M059J (cell line): ENCODE measurements around the gene RPRD1A. TPM values are rescaled to one million over a fixed set of nuclear protein-coding genes. Genes with fewer than 3 reads are reported as not detected.
"Not testable (repeated sequence)": the region's sequence is repeated elsewhere in the genome, so short reads cannot be mapped to it uniquely, and the experiment has no call there.

Experiments used
- DNase-seq: peaks from one replicate; pipeline ENCODE4 v3.0.0-alpha.2; 2012; ENCODE audit warnings: low read depth
- total RNA-seq: library from RNA; depleted of rRNA; stranded (reverse); fragments of >200 nt; shearing (Covaris generic); gene quantifications from 2 replicates; pipeline ENCODE4 v1.2.3, GENCODE V29; 2014; rRNA removed

RPRD1A gene
- total RNA-seq, 1 experiment from 2014 or later = 68.5 TPM

DNA sequence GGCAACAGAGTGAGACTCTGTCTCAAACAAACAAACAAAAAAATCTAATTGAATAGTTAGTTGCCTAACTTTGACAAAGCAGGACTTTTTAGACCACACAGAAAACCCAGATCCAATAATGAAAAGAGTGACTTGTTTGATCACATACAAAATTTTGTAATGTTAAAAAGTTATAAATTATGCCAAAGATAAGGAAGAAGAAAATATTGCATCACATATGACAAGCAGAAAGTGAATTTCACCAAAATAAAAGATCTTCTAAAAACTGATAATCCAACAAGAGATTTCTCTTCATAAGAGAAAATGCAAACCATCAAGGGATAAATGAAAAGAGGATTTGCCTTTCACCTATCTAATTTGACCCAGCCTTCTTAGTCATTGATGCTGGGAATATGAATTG is 97.7 kb downstream of the RPRD1A start:
- DNase-seq = no peak

DNA sequence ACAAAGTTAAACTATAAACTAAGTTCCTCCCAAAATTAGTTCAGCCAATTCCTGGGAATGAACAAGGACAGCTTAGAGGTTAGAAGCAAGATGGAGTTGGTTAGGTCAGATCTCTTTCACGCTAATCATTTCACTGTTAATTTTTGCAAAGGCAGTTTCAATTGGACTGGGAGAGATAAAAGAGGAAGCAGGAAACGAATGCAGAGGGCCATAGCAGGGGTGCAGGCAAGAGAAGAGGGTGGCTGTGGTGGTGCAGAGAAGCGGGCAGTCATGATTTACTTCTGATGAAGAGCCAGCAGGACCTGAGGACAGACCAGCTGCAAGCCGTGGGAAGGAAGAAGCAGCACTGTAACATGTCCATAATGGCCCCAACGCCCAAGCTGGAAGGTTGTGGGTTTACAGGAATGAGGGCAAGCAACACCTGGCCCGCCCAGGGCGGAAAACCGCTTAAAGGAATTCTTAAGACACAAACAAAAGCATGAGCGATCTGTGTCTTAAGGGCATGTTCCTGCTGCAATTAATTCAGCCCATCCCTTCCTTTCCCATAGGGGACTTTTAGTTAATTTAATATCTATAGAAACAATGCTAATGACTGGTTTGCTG is 99.0 kb downstream of the RPRD1A start:
- DNase-seq = no peak

GRCh38 chr18:35967866-35968265 is 99.5 kb downstream of the RPRD1A start:
- not testable (repeated sequence) for DNase-seq

DNA sequence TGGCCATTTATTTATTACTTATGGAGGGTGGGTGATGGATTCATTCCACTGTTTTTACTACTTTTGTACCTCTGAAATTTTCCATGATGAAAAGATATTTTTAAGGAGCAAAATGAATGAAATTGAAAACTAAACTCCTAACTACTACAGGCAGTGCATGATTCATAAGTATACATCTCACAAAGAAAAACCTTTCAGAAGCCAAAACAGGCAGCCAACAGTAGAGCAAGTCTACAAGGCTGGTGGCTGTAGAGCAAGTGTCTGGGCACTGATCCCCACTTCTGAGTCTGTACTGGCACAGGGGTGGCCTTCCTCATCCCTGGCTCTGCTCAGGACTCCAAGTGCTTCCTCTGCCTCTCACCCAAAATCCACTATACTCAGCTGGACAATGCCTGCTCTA is 103.0 kb downstream of the RPRD1A start:
- DNase-seq = no peak

DNA sequence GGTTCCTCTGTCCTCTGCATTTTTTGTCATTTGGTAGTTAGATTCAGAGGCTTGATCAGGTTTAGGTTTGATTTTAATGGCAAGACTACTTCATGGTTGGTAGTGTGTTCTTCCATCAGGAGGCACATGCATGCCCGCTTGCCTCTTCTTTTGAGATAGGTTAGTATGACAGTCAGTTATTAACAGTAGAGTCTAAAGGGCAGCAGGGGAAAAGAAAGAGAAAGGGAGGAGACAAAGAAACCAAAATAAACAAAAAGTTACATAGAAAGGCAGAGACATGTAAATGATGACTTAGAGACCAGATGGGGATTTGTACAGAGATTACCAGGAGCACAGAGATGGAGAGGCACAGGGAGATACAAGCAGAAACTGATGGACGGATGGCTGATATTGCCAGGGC is 105.0 kb downstream of the RPRD1A start:
- DNase-seq = no peak

GRCh38 chr18:35956226-35956625 is 111.1 kb downstream of the RPRD1A start:
- no peak for DNase-seq

DNA sequence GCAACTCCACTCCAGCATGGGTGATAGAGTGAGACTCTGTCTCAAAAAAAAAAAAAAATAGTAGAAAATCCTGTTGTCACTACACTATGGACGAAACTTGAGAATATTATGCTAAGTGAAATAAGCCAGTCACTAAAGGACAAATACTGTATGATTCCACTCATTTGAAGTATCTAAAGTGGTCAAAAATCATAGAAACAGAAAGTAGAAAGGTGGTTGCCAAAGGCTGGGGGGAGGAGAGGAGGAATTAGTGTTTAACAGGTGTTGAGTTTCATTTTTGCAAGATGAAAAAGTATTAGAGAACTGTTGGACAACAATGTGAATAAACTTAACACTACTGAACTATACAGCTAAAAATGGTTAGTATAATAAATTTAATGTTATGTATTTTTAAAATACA is 113.7 kb downstream of the RPRD1A start:
- no peak for DNase-seq

DNA sequence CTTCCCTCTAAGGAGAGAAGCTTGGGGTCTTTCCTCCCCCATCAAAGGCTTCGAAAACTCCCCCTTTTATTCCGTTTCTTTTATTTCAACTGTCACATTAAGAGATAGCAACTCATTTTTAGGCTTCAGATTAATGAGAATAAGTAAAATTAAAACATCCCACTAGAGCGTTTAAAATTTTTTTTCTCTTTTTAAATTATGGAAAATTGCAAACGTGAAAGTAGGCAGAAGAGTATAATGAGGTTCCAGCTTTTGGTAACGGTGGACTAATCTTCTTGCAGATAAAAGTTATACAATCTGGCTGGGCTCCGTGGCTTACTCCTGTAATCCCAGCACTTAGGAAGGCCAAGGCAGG is 116.8 kb downstream of the RPRD1A start:
- no peak for DNase-seq

DNA sequence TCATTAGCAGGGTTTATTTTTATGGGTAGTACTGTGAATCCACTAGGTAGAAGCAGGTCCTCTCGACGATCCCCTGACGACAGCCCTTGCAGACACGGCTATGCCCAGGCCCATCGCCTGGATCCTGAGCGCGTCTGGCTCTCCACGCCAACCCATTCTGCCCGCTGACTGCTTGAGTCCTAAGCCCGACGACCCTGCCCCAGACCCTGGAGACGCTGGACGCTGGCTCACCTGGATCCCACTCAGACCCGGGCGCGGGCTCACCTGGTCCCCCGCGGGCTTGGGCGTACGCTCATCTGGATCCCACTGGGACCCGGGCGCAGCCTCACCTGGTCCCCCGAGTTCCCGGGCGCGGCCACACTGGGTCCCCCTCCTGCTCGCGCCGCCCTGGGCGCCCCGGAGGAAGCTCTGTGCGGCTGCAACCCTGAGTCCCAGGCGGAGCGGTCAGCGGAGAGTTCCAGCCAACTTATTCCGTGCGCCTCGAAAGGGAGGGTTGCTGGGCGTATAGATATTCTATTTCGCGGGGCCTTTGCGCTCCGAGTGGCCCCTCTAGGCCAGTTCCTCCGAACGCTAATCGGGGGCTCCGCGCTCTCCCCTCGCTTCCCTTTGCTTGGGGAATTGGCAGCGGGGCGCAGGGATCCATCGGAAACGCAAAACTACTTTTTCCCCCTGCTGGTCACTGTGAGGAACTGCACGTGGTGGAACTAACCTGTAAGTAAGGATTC is 117.3 kb downstream of the RPRD1A start:
- peak; percentile 50 for DNase-seq

DNA sequence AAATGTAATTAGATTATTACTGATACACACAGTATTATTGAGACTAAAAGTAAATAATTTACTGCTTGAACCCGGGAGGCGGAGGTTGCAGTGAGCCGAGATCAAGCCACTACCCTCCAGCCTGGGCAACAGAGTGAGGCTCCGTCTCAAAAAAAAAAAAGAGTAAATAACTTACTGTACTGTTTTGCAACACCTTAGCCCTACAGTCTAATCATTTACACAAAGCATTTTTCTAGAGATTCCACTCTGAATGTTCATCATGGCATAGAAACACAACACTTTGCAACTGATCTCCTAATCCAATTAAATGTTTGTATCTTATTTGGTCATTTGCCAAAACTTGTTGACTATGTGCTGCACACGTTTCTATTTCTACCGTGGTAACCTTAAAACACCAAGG is 118.3 kb downstream of the RPRD1A start:
- DNase-seq = no peak

DNA sequence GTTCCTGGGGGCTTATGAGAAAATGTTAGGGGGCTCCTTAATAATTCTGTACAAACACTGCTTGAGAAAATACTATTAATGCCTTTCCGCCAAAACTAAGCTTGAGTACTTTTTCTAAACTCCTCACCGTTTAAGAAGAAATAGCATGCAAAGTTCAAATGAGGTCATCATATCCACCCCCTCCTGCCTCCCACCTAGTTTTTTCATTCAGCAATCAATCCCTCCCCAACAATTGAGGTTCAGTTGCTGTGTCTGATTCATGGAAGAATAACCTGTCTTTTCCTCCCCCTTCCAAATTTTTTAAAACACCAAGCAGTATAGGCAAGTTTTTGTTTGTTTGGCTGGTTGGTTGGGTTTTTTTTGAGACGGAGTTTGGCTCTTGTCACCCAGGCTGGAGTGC is 119.3 kb downstream of the RPRD1A start:
- no peak for DNase-seq

DNA sequence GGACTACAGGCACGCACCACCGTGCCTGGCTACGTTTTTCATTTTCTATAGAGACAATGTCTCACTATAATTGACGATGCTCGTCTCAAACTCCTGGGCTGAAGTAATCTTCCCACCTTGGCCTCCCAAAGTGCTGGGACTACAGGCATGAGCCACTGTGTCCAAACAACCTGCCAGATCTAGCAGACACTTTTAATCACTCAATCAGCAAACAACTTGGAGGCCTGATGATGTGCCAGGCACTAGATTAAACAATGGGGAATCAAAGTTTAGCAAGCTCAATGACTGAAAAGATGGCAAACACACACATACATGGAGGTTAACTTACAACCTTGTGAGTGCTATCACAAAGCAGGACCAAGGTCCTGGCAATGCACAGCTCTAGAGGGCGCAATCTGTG is 124.7 kb downstream of the RPRD1A start:
- no peak for DNase-seq

DNA sequence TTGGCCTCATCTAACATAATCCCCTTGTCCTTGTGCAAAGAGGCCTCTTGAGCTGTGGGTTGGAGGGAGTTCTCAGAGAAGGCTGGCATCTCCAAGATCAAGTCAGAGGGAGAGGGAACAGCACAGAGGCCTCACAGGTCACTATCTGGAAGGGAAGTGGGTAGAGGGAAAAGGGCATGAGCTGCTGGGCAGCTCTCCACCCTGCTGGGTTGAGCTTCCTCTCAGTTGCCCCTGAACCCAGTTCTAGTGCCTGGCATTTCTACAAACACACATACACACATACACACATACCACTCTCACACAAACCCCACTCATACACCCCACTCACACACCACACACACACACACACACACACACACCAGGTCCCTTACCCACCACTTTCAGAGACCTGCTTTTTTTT is 125.2 kb downstream of the RPRD1A start:
- no peak for DNase-seq

DNA sequence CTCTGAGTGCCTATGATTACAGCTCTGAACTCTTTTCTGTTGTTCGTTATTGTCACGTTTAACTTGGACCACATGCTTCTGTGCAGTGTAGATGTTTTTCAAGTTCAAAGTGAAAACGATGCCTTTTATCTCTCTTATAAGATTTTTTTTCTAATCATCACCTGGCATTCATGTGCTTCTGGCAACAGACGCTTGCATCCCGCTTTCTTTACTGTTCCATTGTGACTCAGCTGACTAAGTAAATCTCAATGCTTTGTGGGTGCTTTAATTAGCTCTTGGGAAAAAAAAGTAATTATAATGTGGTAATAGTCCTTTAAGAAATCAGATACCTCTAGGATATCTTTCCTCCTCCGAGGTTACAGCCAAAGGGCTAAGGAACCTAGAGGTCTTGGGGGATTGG is 126.1 kb downstream of the RPRD1A start:
- DNase-seq = peak; percentile 7

Other genes starting within 250 kb of the RPRD1A start
- gene SLC39A6, start 61.8 kb upstream of the RPRD1A start, total RNA-seq = 80.1 and 101 TPM in 2 replicates
- gene ELP2, start 62.3 kb upstream of the RPRD1A start, total RNA-seq = 58.1 and 63.9 TPM in 2 replicates
- 3.2 and 10.2 TPM in 2 replicates for gene MOCOS, start 119.9 kb upstream of the RPRD1A start, total RNA-seq
- gene FHOD3, start 230.2 kb upstream of the RPRD1A start, total RNA-seq = 8.1 and 13.1 TPM in 2 replicates